ENCODE results near the gene NFIB. TPM values are rescaled to one million over a fixed set of nuclear protein-coding genes. Genes with fewer than 3 reads are reported as not detected.
A peak's percentile ranks its signal among the peaks of the same experiment; 100 is the strongest.

Gene NFIB
- polyA plus RNA-seq, 1 donor (not counting 4 experiments of a cell fraction or from before 2014, with no cell fraction given) = 8.9 TPM

DNA sequence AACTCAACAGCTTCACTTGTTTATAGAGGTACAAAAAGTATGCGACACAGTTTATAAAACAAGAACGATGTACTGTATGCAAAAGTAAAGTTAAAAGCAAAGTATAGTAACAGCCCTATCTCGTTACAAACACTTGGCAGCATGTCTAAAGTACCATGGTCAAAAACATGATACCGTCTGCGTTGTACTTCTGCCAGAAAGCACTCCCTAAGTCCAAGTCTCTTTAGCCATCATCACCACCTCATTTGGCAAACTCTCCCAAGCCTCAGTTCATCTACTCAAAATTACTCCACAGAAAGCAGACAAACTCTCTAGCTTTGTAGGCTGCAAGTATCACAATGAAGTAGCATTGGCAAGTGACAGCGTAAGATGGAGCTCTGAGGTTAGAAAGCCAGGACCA, 73.4 kb downstream of the NFIB start:
- FAIRE-seq (peak; percentile 84), DNase-seq (ENCODE audit: low read depth, low spot score) (no peak)
- Histone ChIP-seq H3K9me3 (ENCODE audit: control insufficient read depth, low read depth, low read length) (no peaks in the 10 kb centered on the region), H3K4me3 (ENCODE audit: control insufficient read depth in 2 of 3, extremely low read depth in 1 of 3, insufficient read depth in 2 of 3, low read depth in 1 of 3, low read length in 3 of 3) (no peak overlapping the region), H3K9me1 (ENCODE audit: control insufficient read depth, extremely low read depth, insufficient read depth, low read length) (no peaks in the 10 kb centered on the region), H3K27ac (ENCODE audit: control insufficient read depth, insufficient read depth, low read length) (peak overlapping the region; percentile 27), H4K20me1 (ENCODE audit: control insufficient read depth, extremely low read depth, insufficient read depth, low read length) (no peaks in the 10 kb centered on the region), H3K79me2 (ENCODE audit: control insufficient read depth, insufficient read depth, low read length) (peaks cover 48% of the 10 kb centered on the region), H3K4me1 (ENCODE audit: control insufficient read depth, extremely low read depth, insufficient read depth, low read length) (peaks cover 40% of the 10 kb centered on the region), H2AFZ (ENCODE audit: control insufficient read depth, low read length) (no peak overlapping the region), H3K36me3 (ENCODE audit: control insufficient read depth in 2 of 2, extremely low read depth in 1 of 2, insufficient read depth in 2 of 2, low read length in 2 of 2) (no peaks in the 10 kb centered on the region), H3K27me3 (ENCODE audit: control insufficient read depth, extremely low read depth, insufficient read depth, low read length) (no peaks in the 10 kb centered on the region), H3K4me2 (ENCODE audit: control insufficient read depth, extremely low read depth, insufficient read depth, low read depth, low read length) (peak overlapping the region; percentile 61), H3K9ac (ENCODE audit: control insufficient read depth, extremely low read depth, insufficient read depth, low read length) (no peak overlapping the region)
- dilution Hi-C loops (cut with MboI; ENCODE audit: extremely low pct_ligation_motif_present, low sequenced_read_pairs) = no loop called here
- TF ChIP-seq, protein P1, sequence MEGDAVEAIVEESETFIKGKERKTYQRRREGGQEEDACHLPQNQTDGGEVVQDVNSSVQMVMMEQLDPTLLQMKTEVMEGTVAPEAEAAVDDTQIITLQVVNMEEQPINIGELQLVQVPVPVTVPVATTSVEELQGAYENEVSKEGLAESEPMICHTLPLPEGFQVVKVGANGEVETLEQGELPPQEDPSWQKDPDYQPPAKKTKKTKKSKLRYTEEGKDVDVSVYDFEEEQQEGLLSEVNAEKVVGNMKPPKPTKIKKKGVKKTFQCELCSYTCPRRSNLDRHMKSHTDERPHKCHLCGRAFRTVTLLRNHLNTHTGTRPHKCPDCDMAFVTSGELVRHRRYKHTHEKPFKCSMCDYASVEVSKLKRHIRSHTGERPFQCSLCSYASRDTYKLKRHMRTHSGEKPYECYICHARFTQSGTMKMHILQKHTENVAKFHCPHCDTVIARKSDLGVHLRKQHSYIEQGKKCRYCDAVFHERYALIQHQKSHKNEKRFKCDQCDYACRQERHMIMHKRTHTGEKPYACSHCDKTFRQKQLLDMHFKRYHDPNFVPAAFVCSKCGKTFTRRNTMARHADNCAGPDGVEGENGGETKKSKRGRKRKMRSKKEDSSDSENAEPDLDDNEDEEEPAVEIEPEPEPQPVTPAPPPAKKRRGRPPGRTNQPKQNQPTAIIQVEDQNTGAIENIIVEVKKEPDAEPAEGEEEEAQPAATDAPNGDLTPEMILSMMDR (optimal IDR thresholded peaks at IDR 0.05 in 1 of 3, IDR thresholded peaks at IDR 0.05 in 1 of 3, conservative IDR thresholded peaks at IDR 0.05 in 1 of 3; ENCODE audit: extremely low read depth in 1 of 3, insufficient read depth in 2 of 3, low read length in 3 of 3) = no peak
- no peak for TF ChIP-seq EZH2 (IDR thresholded peaks at IDR 0.05; ENCODE audit: low read length)

DNA sequence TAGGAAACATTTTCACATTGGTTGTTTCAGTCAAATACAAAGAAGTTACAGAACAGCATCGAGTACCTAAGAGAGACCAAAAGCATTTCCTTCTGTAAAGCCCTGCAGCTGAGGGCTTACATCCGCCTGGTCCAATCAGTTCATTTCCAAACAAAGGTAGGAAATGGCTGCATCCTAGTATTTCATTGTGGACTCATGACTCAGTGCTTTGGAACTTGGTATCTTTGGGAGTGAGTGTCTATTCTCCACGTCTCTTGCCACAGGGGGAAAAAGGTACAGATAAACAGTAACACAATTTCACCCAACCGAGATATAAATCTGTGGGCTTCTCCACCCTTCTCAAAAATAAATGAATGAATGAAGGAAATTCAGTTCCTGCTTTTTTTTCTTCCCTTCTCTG, 75.4 kb downstream of the NFIB start:
- H3K4me3 ChIP-seq (ENCODE audit: control insufficient read depth in 2 of 3, extremely low read depth in 1 of 3, insufficient read depth in 2 of 3, low read depth in 1 of 3, low read length in 3 of 3) = peak overlapping the region in 2 of 3 experiments; percentile 20 to 43
- H3K9me1 ChIP-seq (ENCODE audit: control insufficient read depth, extremely low read depth, insufficient read depth, low read length) = no peaks in the 10 kb centered on the region
- no peaks in the 10 kb centered on the region for H3K27me3 ChIP-seq (ENCODE audit: control insufficient read depth, extremely low read depth, insufficient read depth, low read length)
- FAIRE-seq (peak; percentile 98), DNase-seq (ENCODE audit: low read depth, low spot score) (no peak)
- dilution Hi-C loops (cut with MboI; ENCODE audit: extremely low pct_ligation_motif_present, low sequenced_read_pairs) = no loop called here
- H4K20me1 ChIP-seq (ENCODE audit: control insufficient read depth, extremely low read depth, insufficient read depth, low read length) = no peaks in the 10 kb centered on the region
- peaks cover 36% of the 10 kb centered on the region for H3K79me2 ChIP-seq (ENCODE audit: control insufficient read depth, insufficient read depth, low read length)
- peak overlapping the region; percentile 68 for H3K4me2 ChIP-seq (ENCODE audit: control insufficient read depth, extremely low read depth, insufficient read depth, low read depth, low read length)
- H3K4me1 ChIP-seq (ENCODE audit: control insufficient read depth, extremely low read depth, insufficient read depth, low read length) = peaks cover 37% of the 10 kb centered on the region
- peak overlapping the region; percentile 59 for H3K27ac ChIP-seq (ENCODE audit: control insufficient read depth, insufficient read depth, low read length)
- TF ChIP-seq, protein P1 (optimal IDR thresholded peaks at IDR 0.05 in 1 of 3, IDR thresholded peaks at IDR 0.05 in 1 of 3, conservative IDR thresholded peaks at IDR 0.05 in 1 of 3; ENCODE audit: extremely low read depth in 1 of 3, insufficient read depth in 2 of 3, low read length in 3 of 3) = no peak
- no peak for TF ChIP-seq EZH2 (IDR thresholded peaks at IDR 0.05; ENCODE audit: low read length)
- H2AFZ ChIP-seq (ENCODE audit: control insufficient read depth, low read length) = no peak overlapping the region
- H3K36me3 ChIP-seq (ENCODE audit: control insufficient read depth in 2 of 2, extremely low read depth in 1 of 2, insufficient read depth in 2 of 2, low read length in 2 of 2) = peaks cover 0 to 2% of the 10 kb centered on the region in 2 experiments
- H3K9ac ChIP-seq (ENCODE audit: control insufficient read depth, extremely low read depth, insufficient read depth, low read length) = peak overlapping the region; percentile 18
- H3K9me3 ChIP-seq (ENCODE audit: control insufficient read depth, low read depth, low read length) = no peaks in the 10 kb centered on the region

Measured in keratinocyte (primary cell).